Tibial nerve (tissue), 3 donors: ENCODE data around the gene PRSS48.
"Not testable (repeated sequence)": the region's sequence is repeated elsewhere in the genome, so short reads cannot be mapped to it uniquely, and the experiment has no call there.

Experiments
- EP300 ChIP-seq, 2 donors: sonication (generic); formaldehyde crosslinking; IDR thresholded peaks; one replicate each; pipeline ENCODE4 v1.6.1; 2017; ENCODE audit warnings: antibody characterized with exemption in 2 of 2, mild to moderate bottlenecking in 1 of 2
- POLR2A ChIP-seq, 2 donors: fragments of 450-650 bp; IDR thresholded peaks; one replicate each; pipeline ENCODE4 v1.6.1; 2017; ENCODE audit warnings: antibody characterized with exemption in 2 of 2, mild to moderate bottlenecking in 2 of 2, moderate library complexity in 2 of 2

GRCh38 chr4:151255226-151255625 lies 21.7 kb upstream of the PRSS48 start:
- TF ChIP-seq EP300, POLR2A (IDR thresholded peaks at IDR 0.05): not testable (repeated sequence)
